HCT116 (cell line): ENCODE results near the gene PM20D2. TPM values are rescaled to one million over a fixed set of nuclear protein-coding genes. Genes with fewer than 3 reads are reported as not detected.

Experiments used
- ATAC-seq: fragments of 200-7000 bp; cut with Tn5 transposase; 2 replicates; pipeline ENCODE4 v1.9.1; 2020; ENCODE audit warnings: mild to moderate bottlenecking, moderate library complexity
- BruUV-seq: library from RNA; stranded (reverse); fragments of 400-500 nt; replicated peaks from 2 replicates; lab custom pipeline; 2021; lab: Mats Ljungman, UMichigan
- CTCF ChIA-PET: fragments of 300-600 bp; sonication (Branson Sonifier 250); formaldehyde crosslinking; loops from one replicate; lab custom pipeline; 2021; ENCODE audit warnings: antibody characterized with exemption; lab: Charles Lee
- POLR2A ChIA-PET: fragments of 300-600, 350-600 bp; sonication (Branson Sonifier 250); formaldehyde crosslinking; loops from one replicate; lab custom pipeline; 2021; ENCODE audit warnings: antibody characterized with exemption; lab: Charles Lee
- RAD21 ChIA-PET, 2 experiments: fragments of 300-600 bp; sonication (Branson Sonifier 250); formaldehyde crosslinking; loops; one replicate each; lab custom pipeline; 2023; ENCODE audit warnings: low total read pairs in 2 of 2; ENCODE audit not compliant: uncharacterized antibody in 2 of 2, unreplicated experiment in 2 of 2, low non-redundant PET in 1 of 2; lab: Charles Lee
- DNase-seq: peaks from one replicate; pipeline ENCODE4 v3.0.0-alpha.2; 2010; ENCODE audit warnings: low read depth, low spot score
- H2AFZ ChIP-seq: fragments of 200-600 bp; shearing (Covaris generic), sonication (generic); 2 replicates; pipeline ENCODE4 v1.6.1; 2017; ENCODE audit warnings: low read depth, mixed run types, mixed read lengths, antibody characterized with exemption, low read length; ENCODE audit not compliant: poor library complexity, severe bottlenecking
- H3K27ac ChIP-seq: 2 replicates; pipeline ENCODE4 v1.5.1; 2012; ENCODE audit warnings: low read depth, low read length
- H3K27me3 ChIP-seq: fragments of 200-600 bp; sonication (generic); 2 replicates; pipeline ENCODE4 v1.6.1; 2016; ENCODE audit warnings: mixed run types, low read length, mixed read lengths; ENCODE audit not compliant: insufficient read depth
- H3K36me3 ChIP-seq, 2 experiments: fragments of 200-500 bp in 1 of 2; fragments of 200-600 bp in 1 of 2; sonication (Bioruptor generic) in 1 of 2; sonication (generic) in 1 of 2; 2 replicates each; pipeline versions ENCODE4 v1.5.1 to v1.6.1; 2014 to 2016; ENCODE audit warnings: low read length in 2 of 2, inconsistent platforms in 1 of 2, mixed read lengths in 1 of 2, mixed run types in 1 of 2; ENCODE audit not compliant: insufficient read depth in 2 of 2, control insufficient read depth in 1 of 2
- H3K4me1 ChIP-seq, 2 experiments: fragments of 200-600 bp in 1 of 2; sonication (generic) in 1 of 2; 2 replicates each; pipeline versions ENCODE4 v1.5.1 to v1.6.1; 2012 to 2017; ENCODE audit warnings: low read length in 2 of 2, inconsistent platforms in 1 of 2, mild to moderate bottlenecking in 1 of 2, mixed read lengths in 1 of 2, mixed run types in 1 of 2, moderate library complexity in 1 of 2; ENCODE audit not compliant: insufficient read depth in 2 of 2, control insufficient read depth in 1 of 2
- H3K4me2 ChIP-seq: fragments of 200-600 bp; sonication (generic); 2 replicates; pipeline ENCODE4 v1.6.1; 2017; ENCODE audit warnings: mixed run types, low read length, mixed read lengths
- H3K4me3 ChIP-seq, 2 experiments: fragments of 200-600 bp in 1 of 2; sonication (generic) in 1 of 2; replicated peaks in 1 of 2; 2 replicates each; pipeline ENCODE4 v1.5.1; 2011 to 2016; ENCODE audit warnings: low read length in 2 of 2, control low read depth in 1 of 2, low read depth in 1 of 2, mild to moderate bottlenecking in 1 of 2, mixed read lengths in 1 of 2, mixed run types in 1 of 2
- H3K79me2 ChIP-seq: fragments of 200-600 bp; sonication (generic); 2 replicates; pipeline ENCODE4 v1.6.1; 2017; ENCODE audit warnings: mild to moderate bottlenecking, mixed run types, low read length, moderate library complexity, mixed read lengths; ENCODE audit not compliant: insufficient read depth
- H3K9ac ChIP-seq: fragments of 200-600 bp; sonication (generic); 2 replicates; pipeline ENCODE4 v1.6.1; 2016; ENCODE audit warnings: low read length, mixed read lengths
- H3K9me2 ChIP-seq: fragments of 200-600 bp; sonication (generic), shearing (Covaris generic); 2 replicates; pipeline ENCODE4 v1.6.1; 2017; ENCODE audit warnings: mixed run types, mild to moderate bottlenecking, moderate library complexity; ENCODE audit not compliant: insufficient read depth
- H3K9me3 ChIP-seq, 2 experiments: fragments of 200-500 bp in 1 of 2; fragments of 200-600 bp in 1 of 2; sonication (Bioruptor generic) in 1 of 2; sonication (generic) in 1 of 2; 2 replicates each; pipeline ENCODE4 v1.6.1; 2014 to 2017; ENCODE audit warnings: low read length in 2 of 2, mixed read lengths in 2 of 2, inconsistent platforms in 1 of 2, low read depth in 1 of 2, mild to moderate bottlenecking in 1 of 2, mixed run types in 1 of 2, moderate library complexity in 1 of 2; ENCODE audit not compliant: control insufficient read depth in 1 of 2, insufficient read depth in 1 of 2
- H4K20me1 ChIP-seq: fragments of 200-600 bp; sonication (generic), shearing (Covaris generic); 2 replicates; pipeline ENCODE4 v1.6.1; 2017; ENCODE audit warnings: mixed run types, mild to moderate bottlenecking, moderate library complexity; ENCODE audit not compliant: insufficient read depth
- JUND ChIP-seq: IDR thresholded peaks from 2 replicates; pipeline ENCODE4 v1.6.1; 2012
- SP1 ChIP-seq: IDR thresholded peaks from 2 replicates; pipeline ENCODE4 v1.6.1; 2012; ENCODE audit warnings: low read depth
- SRF ChIP-seq: IDR thresholded peaks from 2 replicates; pipeline ENCODE4 v1.6.1; 2012; ENCODE audit warnings: low read depth
- TCF7L2 ChIP-seq: IDR thresholded peaks from 2 replicates; pipeline ENCODE4 v1.7.0; 2011; ENCODE audit warnings: borderline replicate concordance, inconsistent platforms; ENCODE audit not compliant: insufficient read depth, insufficient read length; ENCODE audit errors: extremely low read depth
- intact Hi-C: fragments of 100-400 bp; cut with micrococcal nuclease; formaldehyde crosslinking; loops from 2 replicates; pipeline ENCODE4 v1.10.0; 2022
- total RNA-seq: library from RNA; stranded (reverse); gene quantifications from one replicate; pipeline ENCODE4 v1.2.1, GENCODE V29; 2021; ENCODE audit not compliant: unreplicated experiment
- TF ChIP-seq, protein P1 (sequence below): IDR thresholded peaks from 2 replicates; pipeline ENCODE4 v1.6.1; 2012
- TF ChIP-seq, protein P2 (sequence below): IDR thresholded peaks from 2 replicates; pipeline ENCODE4 v1.6.1; 2012; ENCODE audit warnings: low read depth
- TF ChIP-seq, protein P3 (sequence below), 3 experiments: fragments of 200-600 bp in 1 of 3; sonication (generic) in 1 of 3; IDR thresholded peaks in 2 of 3; conservative IDR thresholded peaks in 1 of 3; 2 replicates each; pipeline ENCODE4 v1.5.1; 2012 to 2017; ENCODE audit warnings: low read depth in 2 of 3, low read length in 2 of 3, antibody characterized with exemption in 1 of 3, borderline replicate concordance in 1 of 3, control low read depth in 1 of 3, mild to moderate bottlenecking in 1 of 3, mixed read lengths in 1 of 3, mixed run types in 1 of 3, moderate library complexity in 1 of 3; ENCODE audit not compliant: insufficient read depth in 1 of 3

PM20D2 gene
- total RNA-seq, 1 experiment from 2014 or later = 29.2 TPM

DNA sequence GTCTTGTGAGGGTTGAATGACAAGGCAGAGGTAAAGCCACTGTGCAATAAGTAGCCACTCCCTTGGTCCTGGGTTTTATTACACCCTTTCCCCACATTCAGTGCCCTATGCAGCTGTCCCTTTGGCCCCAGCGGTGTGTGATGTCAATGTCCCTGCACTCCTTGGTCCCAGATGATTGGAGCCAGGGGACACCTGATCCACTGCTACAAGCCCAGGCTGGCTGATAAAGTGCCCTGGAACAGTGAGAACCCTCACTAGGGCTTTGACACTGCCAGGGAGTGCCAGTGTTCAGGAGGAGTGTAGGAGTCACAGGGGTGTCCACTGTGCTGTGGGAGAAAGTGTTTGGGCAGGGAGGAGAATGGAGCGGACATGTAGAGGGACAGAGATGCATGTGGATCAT lies 40.9 kb downstream of the PM20D2 start:
- CTCF ChIA-PET = no interaction called here
- POLR2A ChIA-PET = no interaction called here

More for the DNA sequence above, 40.9 kb downstream of the PM20D2 start:
- no peaks in the 10 kb centered on the region for H4K20me1 ChIP-seq
- ATAC-seq (no peak), DNase-seq (no peak)
- H3K9ac ChIP-seq = no peak overlapping the region
- RAD21 ChIA-PET = no interaction called here
- H2AFZ ChIP-seq = no peak overlapping the region
- BruUV-seq = no TSS peak
- H3K4me3 ChIP-seq = no peak overlapping the region
- TF ChIP-seq, protein P1, sequence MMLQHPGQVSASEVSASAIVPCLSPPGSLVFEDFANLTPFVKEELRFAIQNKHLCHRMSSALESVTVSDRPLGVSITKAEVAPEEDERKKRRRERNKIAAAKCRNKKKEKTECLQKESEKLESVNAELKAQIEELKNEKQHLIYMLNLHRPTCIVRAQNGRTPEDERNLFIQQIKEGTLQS = no peak
- TF ChIP-seq SP1 (no peak), TCF7L2 (no peak), JUND (no peak), SRF (no peak)
- TF ChIP-seq, protein P2, sequence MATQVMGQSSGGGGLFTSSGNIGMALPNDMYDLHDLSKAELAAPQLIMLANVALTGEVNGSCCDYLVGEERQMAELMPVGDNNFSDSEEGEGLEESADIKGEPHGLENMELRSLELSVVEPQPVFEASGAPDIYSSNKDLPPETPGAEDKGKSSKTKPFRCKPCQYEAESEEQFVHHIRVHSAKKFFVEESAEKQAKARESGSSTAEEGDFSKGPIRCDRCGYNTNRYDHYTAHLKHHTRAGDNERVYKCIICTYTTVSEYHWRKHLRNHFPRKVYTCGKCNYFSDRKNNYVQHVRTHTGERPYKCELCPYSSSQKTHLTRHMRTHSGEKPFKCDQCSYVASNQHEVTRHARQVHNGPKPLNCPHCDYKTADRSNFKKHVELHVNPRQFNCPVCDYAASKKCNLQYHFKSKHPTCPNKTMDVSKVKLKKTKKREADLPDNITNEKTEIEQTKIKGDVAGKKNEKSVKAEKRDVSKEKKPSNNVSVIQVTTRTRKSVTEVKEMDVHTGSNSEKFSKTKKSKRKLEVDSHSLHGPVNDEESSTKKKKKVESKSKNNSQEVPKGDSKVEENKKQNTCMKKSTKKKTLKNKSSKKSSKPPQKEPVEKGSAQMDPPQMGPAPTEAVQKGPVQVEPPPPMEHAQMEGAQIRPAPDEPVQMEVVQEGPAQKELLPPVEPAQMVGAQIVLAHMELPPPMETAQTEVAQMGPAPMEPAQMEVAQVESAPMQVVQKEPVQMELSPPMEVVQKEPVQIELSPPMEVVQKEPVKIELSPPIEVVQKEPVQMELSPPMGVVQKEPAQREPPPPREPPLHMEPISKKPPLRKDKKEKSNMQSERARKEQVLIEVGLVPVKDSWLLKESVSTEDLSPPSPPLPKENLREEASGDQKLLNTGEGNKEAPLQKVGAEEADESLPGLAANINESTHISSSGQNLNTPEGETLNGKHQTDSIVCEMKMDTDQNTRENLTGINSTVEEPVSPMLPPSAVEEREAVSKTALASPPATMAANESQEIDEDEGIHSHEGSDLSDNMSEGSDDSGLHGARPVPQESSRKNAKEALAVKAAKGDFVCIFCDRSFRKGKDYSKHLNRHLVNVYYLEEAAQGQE = no peak
- TF ChIP-seq, protein P3, sequence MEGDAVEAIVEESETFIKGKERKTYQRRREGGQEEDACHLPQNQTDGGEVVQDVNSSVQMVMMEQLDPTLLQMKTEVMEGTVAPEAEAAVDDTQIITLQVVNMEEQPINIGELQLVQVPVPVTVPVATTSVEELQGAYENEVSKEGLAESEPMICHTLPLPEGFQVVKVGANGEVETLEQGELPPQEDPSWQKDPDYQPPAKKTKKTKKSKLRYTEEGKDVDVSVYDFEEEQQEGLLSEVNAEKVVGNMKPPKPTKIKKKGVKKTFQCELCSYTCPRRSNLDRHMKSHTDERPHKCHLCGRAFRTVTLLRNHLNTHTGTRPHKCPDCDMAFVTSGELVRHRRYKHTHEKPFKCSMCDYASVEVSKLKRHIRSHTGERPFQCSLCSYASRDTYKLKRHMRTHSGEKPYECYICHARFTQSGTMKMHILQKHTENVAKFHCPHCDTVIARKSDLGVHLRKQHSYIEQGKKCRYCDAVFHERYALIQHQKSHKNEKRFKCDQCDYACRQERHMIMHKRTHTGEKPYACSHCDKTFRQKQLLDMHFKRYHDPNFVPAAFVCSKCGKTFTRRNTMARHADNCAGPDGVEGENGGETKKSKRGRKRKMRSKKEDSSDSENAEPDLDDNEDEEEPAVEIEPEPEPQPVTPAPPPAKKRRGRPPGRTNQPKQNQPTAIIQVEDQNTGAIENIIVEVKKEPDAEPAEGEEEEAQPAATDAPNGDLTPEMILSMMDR (IDR thresholded peaks at IDR 0.05 in 2 of 3, conservative IDR thresholded peaks at IDR 0.05 in 1 of 3; ENCODE audit: borderline replicate concordance in 1 of 3, insufficient read depth in 1 of 3, low read depth in 2 of 3, low read length in 2 of 3) = no peak
- H3K27ac ChIP-seq = no peak overlapping the region
- no peaks in the 10 kb centered on the region for H3K36me3 ChIP-seq
- no peaks in the 10 kb centered on the region for H3K9me2 ChIP-seq
- H3K4me1 ChIP-seq = no peaks in the 10 kb centered on the region
- no peaks in the 10 kb centered on the region for H3K9me3 ChIP-seq
- intact Hi-C loops = no loop called here
- no peak overlapping the region for H3K4me2 ChIP-seq
- H3K27me3 ChIP-seq = no peaks in the 10 kb centered on the region
- H3K79me2 ChIP-seq = no peaks in the 10 kb centered on the region
